Naive thymus-derived CD8-positive, alpha-beta T cell (primary cell): ENCODE measurements around the gene PKNOX1. TPM values are rescaled to one million over a fixed set of nuclear protein-coding genes. Genes with fewer than 3 reads are reported as not detected.
"Not testable (repeated sequence)": the region's sequence is repeated elsewhere in the genome, so short reads cannot be mapped to it uniquely, and the experiment has no call there.

Experiments used
- ATAC-seq, 2 donors: fragments of 150-1000 bp; cut with Tn5 transposase in 1 of 2; sonication (Bioruptor Pico), chemical (Tn5 transposase) in 1 of 2; 1 replicate in 1 of 2; 2 replicates in 1 of 2; pipeline ENCODE4 v1.10.0; 2021; ENCODE audit warnings: mild to moderate bottlenecking in 2 of 2, moderate library complexity in 2 of 2
- POLR2A ChIA-PET: fragments of 350-600 bp; sonication (Branson Sonifier 250); formaldehyde crosslinking; loops from one replicate; lab custom pipeline; 2021; ENCODE audit warnings: antibody characterized with exemption; lab: Charles Lee
- DNase-seq, 10 donors: peaks; one replicate each; pipeline versions ENCODE4 v3.0.0 to v3.0.0-alpha.2; 2020 to 2022
- H3K27ac Mint-ChIP-seq, 10 donors: one replicate each; pipeline ENCODE4 v1.8.0; 2020 to 2022; ENCODE audit warnings: mild to moderate bottlenecking in 10 of 10, mixed read lengths in 10 of 10, moderate library complexity in 4 of 10, inconsistent platforms in 1 of 10
- H3K27me3 Mint-ChIP-seq, 5 donors: one replicate each; pipeline ENCODE4 v1.8.0; 2021 to 2022; ENCODE audit warnings: mixed read lengths in 5 of 5
- H3K36me3 Mint-ChIP-seq, 3 donors: one replicate each; pipeline ENCODE4 v1.8.0; 2020 to 2022; ENCODE audit warnings: mixed read lengths in 3 of 3, mild to moderate bottlenecking in 2 of 3, inconsistent platforms in 1 of 3
- H3K4me1 Mint-ChIP-seq, 4 donors: one replicate each; pipeline ENCODE4 v1.8.0; 2021 to 2022; ENCODE audit warnings: mixed read lengths in 4 of 4
- H3K4me3 Mint-ChIP-seq, 10 donors: one replicate each; pipeline ENCODE4 v1.8.0; 2020 to 2022; ENCODE audit warnings: mild to moderate bottlenecking in 10 of 10, mixed read lengths in 10 of 10, moderate library complexity in 6 of 10, inconsistent platforms in 1 of 10
- H3K9me3 Mint-ChIP-seq, 9 donors: one replicate each; pipeline ENCODE4 v1.8.0; 2020 to 2022; ENCODE audit warnings: mixed read lengths in 9 of 9, mild to moderate bottlenecking in 3 of 9, inconsistent platforms in 1 of 9, moderate library complexity in 1 of 9
- polyA plus RNA-seq, 3 donors: library from polyadenylated mRNA; unstranded; fragments of 300-500 nt; fragmentation: Illumina TruSeq; gene quantifications; one replicate each; pipeline ENCODE4 v1.2.3, GENCODE V29; 2021
- total RNA-seq, 8 experiments: library from RNA in 2 of 8; stranded (reverse) in 2 of 8; gene quantifications; one replicate each; pipeline ENCODE4 v1.2.3 and lab custom pipeline; 2021 to 2026

PKNOX1 gene
- total and polyA plus RNA-seq, 5 experiments from 2014 or later = 16.2 to 20.8 (median 18.6) TPM

- POLR2A ChIA-PET = no interaction called here
- peaks cover 0 to 45% (median 15%) of the 10 kb centered on the region in 3 donors for H3K36me3 Mint-ChIP-seq
- H3K27me3 Mint-ChIP-seq = no peaks in the 10 kb centered on the region
- H3K4me3 Mint-ChIP-seq = no peak overlapping the region
- H3K9me3 Mint-ChIP-seq = no peaks in the 10 kb centered on the region
- H3K27ac Mint-ChIP-seq = peak overlapping the region in 2 of 10 donors; percentile 41 to 64
- peaks cover 0 to 2% (median 0%) of the 10 kb centered on the region in 4 donors for H3K4me1 Mint-ChIP-seq
- DNase-seq = no peak
- no peak for ATAC-seq
These were observed 59.7 kb downstream of the PKNOX1 start for GRCh38 chr21:43034101-43034500.

DNA sequence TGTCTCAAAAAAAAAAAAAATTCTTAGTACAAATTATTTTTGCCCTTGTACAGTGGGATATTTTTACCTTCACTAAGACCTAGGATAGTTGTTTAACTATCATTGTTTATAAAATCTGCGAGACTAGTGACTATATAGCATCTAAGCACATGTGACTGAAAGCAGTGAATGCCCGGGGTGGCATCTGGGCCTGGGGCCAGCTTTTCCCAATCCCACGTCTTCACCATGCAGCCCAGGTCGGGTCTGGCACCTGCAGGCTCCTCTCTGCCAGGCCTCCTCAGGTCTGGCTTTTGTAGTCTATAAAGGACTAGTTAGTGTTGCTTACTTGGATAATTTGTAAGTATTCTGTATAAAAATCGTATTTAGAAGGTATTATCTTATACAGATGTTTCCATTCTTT, 60.5 kb downstream of the PKNOX1 start:
- Mint-ChIP-seq H3K27ac (no peak overlapping the region), H3K36me3 (peaks cover 0 to 37% (median 10%) of the 10 kb centered on the region in 3 donors), H3K27me3 (no peaks in the 10 kb centered on the region), H3K4me3 (no peak overlapping the region), H3K4me1 (peaks cover 0 to 2% (median 0%) of the 10 kb centered on the region in 4 donors), H3K9me3 (no peaks in the 10 kb centered on the region)
- DNase-seq = no peak
- no peak for ATAC-seq
- POLR2A ChIA-PET = no interaction called here

GRCh38 chr21:43036889-43037288, 62.5 kb downstream of the PKNOX1 start:
- H3K4me1 Mint-ChIP-seq, H3K9me3 Mint-ChIP-seq, ATAC-seq, H3K27me3 Mint-ChIP-seq, H3K4me3 Mint-ChIP-seq, H3K27ac Mint-ChIP-seq, DNase-seq, POLR2A ChIA-PET: not testable (repeated sequence)
- H3K36me3 Mint-ChIP-seq = peaks cover 0 to 19% (median 2%) of the 10 kb centered on the region in 3 donors

DNA sequence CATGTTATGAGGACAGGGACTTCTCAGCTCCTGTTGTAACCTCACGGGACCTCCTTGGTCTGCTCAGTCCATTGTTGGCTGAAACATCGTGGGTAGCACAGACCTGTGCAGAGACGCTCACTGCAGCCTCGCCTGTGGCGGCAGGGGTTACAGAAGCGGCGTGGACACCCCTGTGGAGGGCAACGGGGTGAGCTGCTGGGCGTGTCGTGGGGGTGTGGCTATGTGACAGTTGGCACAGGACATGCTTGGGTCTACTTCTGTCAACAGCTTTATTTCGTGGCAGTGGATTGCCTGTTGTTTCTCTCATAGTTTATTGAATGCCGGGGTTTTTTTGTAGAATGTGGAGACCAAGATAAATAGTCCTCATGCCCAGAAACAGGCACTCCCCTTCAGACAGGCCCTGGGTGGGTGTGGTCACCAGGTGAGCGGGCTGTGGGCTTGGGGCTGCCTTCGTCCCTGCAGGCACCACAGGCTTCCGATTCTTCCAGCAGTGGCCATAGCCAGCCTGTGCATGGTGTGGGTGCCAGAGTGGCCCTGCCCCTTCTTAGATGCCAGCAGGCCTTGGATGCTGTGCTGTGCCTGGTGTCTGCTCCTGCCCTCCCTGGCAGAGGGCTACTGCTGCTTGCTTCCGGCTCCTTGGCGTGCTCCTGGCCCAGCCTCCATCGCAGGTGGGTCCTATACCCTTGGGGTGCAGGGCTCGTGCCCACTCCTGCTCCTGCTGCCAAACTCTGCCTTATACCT, 63.7 kb downstream of the PKNOX1 start:
- H3K27ac Mint-ChIP-seq, DNase-seq, H3K27me3 Mint-ChIP-seq, POLR2A ChIA-PET, H3K4me1 Mint-ChIP-seq, H3K4me3 Mint-ChIP-seq, ATAC-seq, H3K9me3 Mint-ChIP-seq: not testable (repeated sequence)
- H3K36me3 Mint-ChIP-seq = peaks cover 0 to 11% (median 0%) of the 10 kb centered on the region in 3 donors

DNA sequence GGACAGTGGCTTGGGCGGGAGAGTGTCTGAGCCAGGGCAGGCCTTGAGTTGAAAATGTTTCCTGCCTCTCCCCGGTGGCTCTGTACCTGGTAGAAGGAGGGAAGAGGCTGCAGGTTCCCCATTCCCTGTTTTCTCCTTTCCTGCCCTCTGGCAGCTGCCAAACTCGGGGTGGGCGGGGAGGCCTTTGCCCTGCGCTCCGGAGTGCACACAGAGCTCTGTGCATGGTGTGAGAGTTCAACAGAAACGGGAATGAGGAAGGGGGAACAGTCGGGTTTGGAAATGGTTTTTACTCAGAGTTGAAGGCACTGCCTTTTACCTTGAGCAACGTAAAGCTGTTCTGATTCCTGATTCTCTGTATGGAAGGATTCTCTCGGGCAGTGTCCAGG, 64.3 kb downstream of the PKNOX1 start:
- DNase-seq, H3K4me3 Mint-ChIP-seq, ATAC-seq, H3K4me1 Mint-ChIP-seq, H3K27ac Mint-ChIP-seq, H3K9me3 Mint-ChIP-seq, H3K36me3 Mint-ChIP-seq, POLR2A ChIA-PET, H3K27me3 Mint-ChIP-seq: not testable (repeated sequence)

- peaks cover 2 to 11% (median 6%) of the 10 kb centered on the region in 4 donors for H3K4me1 Mint-ChIP-seq
- DNase-seq, ATAC-seq, H3K9me3 Mint-ChIP-seq, POLR2A ChIA-PET, H3K36me3 Mint-ChIP-seq, H3K27me3 Mint-ChIP-seq, H3K4me3 Mint-ChIP-seq, H3K27ac Mint-ChIP-seq: not testable (repeated sequence)
These were observed 67.8 kb downstream of the PKNOX1 start for GRCh38 chr21:43042169-43042568.

DNA sequence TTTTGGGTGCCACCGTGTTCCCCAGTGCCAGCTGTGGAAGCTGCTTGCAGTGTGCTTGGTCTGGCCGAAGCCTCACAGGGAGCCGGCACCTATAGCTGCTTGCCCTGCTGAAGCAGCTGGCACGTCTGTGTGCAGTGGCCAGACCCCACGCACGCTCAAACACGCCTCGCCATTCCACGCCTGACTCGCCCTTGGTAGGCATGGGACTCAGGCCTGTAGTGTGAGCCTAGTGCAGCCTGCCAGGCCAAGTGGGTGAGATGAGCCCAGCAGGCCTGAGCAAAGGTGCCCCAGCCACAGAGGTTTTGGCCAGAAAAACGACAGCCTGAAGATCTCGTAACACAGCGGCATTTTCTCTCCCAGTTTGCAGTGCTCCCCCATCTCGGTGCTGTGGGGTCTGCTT, 68.9 kb downstream of the PKNOX1 start:
- H3K27ac Mint-ChIP-seq = peak overlapping the region in 3 of 10 donors; percentile 67 to 82 (median 80)
- DNase-seq, H3K9me3 Mint-ChIP-seq, ATAC-seq, POLR2A ChIA-PET, H3K27me3 Mint-ChIP-seq, H3K36me3 Mint-ChIP-seq, H3K4me3 Mint-ChIP-seq: not testable (repeated sequence)
- peaks cover 2 to 11% (median 6%) of the 10 kb centered on the region in 4 donors for H3K4me1 Mint-ChIP-seq

DNA sequence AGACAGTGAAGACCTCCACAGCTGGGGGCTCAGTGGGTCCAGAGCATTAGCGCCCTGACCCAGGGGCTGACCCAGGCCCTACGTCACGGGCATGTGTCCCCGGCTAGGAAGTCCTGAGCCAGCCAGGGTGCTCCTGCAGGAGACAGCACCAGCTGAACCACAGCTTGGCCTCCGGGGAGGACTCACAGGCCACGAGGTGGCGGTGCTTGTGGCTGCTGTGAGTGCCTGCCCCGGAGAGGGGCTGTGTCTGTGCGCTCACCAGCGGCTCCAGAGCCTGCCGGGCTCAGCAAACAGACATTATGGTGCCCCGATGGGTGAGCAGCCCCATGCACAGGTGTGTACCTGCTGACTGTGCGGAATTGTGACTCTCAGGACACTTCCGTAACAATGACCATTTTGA, 70.2 kb downstream of the PKNOX1 start:
- H3K4me3 Mint-ChIP-seq, H3K27me3 Mint-ChIP-seq, H3K9me3 Mint-ChIP-seq, H3K36me3 Mint-ChIP-seq, POLR2A ChIA-PET, H3K27ac Mint-ChIP-seq: not testable (repeated sequence)
- peaks cover 2 to 11% (median 6%) of the 10 kb centered on the region in 4 donors for H3K4me1 Mint-ChIP-seq
- peak in 1 of 2 donors; percentile 29 for ATAC-seq
- peak in 1 of 10 donors; percentile 11 for DNase-seq

- DNase-seq (peak in 3 of 10 donors; percentile 21 to 36 (median 23)), ATAC-seq (peak; percentile 49 to 79)
- H3K36me3 Mint-ChIP-seq, H3K9me3 Mint-ChIP-seq, H3K27me3 Mint-ChIP-seq, POLR2A ChIA-PET: not testable (repeated sequence)
- H3K27ac Mint-ChIP-seq = peak overlapping the region in 8 of 10 donors; percentile 87 to 98 (median 92)
- H3K4me1 Mint-ChIP-seq = peaks cover 2 to 11% (median 6%) of the 10 kb centered on the region in 4 donors
- peak overlapping the region in 9 of 10 donors; percentile 24 to 86 (median 72) for H3K4me3 Mint-ChIP-seq
These were observed 71.0 kb downstream of the PKNOX1 start for GRCh38 chr21:43045165-43045875.

DNA sequence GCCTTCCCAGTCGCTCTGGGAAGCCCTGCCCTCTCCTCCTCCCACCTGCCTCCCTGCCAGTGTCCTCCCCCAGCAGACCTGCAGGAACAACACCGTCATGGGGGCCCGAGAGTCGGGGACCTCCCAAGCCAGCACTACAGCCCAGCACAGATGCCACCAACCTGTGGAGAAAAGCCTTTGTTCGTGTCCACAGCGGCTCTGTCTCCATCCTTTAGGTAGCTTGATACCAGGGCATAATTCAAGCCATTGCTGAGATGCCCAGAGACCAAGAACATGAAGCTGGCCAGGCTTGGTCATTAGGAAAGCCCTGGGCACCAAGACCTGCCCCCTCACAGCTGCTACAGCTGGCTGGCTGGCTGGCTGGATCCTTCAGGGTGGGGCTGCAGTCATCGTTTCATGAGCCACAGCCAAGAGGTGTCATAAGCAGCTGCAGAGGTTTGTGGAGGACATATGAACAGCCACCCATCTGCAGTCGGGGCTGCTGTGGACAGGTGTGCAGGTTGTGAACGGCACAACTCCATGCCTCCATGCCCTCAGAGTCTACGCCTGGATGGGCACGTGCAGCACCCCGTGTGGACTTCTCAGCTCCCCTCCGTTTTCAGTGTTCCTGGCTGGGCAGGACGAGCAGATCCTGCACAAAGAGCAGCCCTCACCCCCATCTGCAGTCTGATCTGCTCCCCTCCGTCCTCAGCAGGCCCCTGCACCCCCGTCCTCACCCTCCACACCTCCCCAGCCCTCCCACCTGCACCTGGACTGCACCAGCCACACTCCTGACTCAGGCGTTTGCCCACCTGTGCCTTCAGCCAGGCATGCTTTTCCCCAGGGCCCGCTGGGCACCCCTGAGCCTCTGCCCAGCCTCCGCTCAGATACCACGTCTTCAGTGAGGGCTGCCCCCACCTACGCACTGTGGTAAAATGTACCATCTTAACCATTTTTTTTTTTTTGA, 71.8 kb downstream of the PKNOX1 start:
- DNase-seq (peak in 3 of 10 donors; percentile 8 to 14 (median 9)), ATAC-seq (peak in 1 of 2 donors; percentile 47)
- H3K9me3 Mint-ChIP-seq, H3K36me3 Mint-ChIP-seq, H3K27me3 Mint-ChIP-seq, POLR2A ChIA-PET: not testable (repeated sequence)
- H3K4me3 Mint-ChIP-seq = peak overlapping the region in 7 of 10 donors; percentile 44 to 86 (median 60)
- H3K27ac Mint-ChIP-seq = peak overlapping the region in 5 of 10 donors; percentile 43 to 95 (median 60)
- H3K4me1 Mint-ChIP-seq = peaks cover 2 to 11% (median 6%) of the 10 kb centered on the region in 4 donors

GRCh38 chr21:43053112-43053511, 78.8 kb downstream of the PKNOX1 start:
- H3K27ac Mint-ChIP-seq, POLR2A ChIA-PET, H3K36me3 Mint-ChIP-seq, H3K4me3 Mint-ChIP-seq, DNase-seq, H3K9me3 Mint-ChIP-seq, H3K4me1 Mint-ChIP-seq, ATAC-seq, H3K27me3 Mint-ChIP-seq: not testable (repeated sequence)

GRCh38 chr21:43062955-43063664, 88.7 kb downstream of the PKNOX1 start:
- POLR2A ChIA-PET, DNase-seq: not testable (repeated sequence)

More at GRCh38 chr21:43062955-43063664, 88.7 kb downstream of the PKNOX1 start:
- not testable (repeated sequence) for ATAC-seq, H3K4me3 Mint-ChIP-seq, H3K36me3 Mint-ChIP-seq, H3K27ac Mint-ChIP-seq, H3K9me3 Mint-ChIP-seq, H3K4me1 Mint-ChIP-seq, H3K27me3 Mint-ChIP-seq
